Astrocyte of the cerebellum (primary cell): Measurements from ENCODE around the gene IFNAR1.

ENCODE experiments used
- DNase-seq: peaks from one replicate; pipeline ENCODE4 v3.0.0-alpha.2; 2011; ENCODE audit warnings: low read depth
- H3K4me3 ChIP-seq: 2 replicates; pipeline ENCODE4 v1.5.1; 2011; ENCODE audit warnings: mild to moderate bottlenecking, low read depth, low read length, moderate library complexity
- CTCF ChIP-seq: IDR thresholded peaks from 2 replicates; pipeline ENCODE4 v1.5.1; 2012; ENCODE audit warnings: low read length, low read depth, moderate library complexity, mild to moderate bottlenecking; ENCODE audit errors: missing control alignments
- in situ Hi-C: cut with HindIII; loops from 2 replicates; pipeline ENCODE4 v1.10.0; 2017; ENCODE audit warnings: low sequenced_read_pairs

IFNAR1 gene

GRCh38 chr21:33325222-33326067, 675 bp downstream of the IFNAR1 start:
- no peak for TF ChIP-seq CTCF

GRCh38 chr21:33327326-33327725, 2.6 kb downstream of the IFNAR1 start:
- TF ChIP-seq CTCF: no peak
- in situ Hi-C loops: no loop called here
- no peak for DNase-seq
- H3K4me3 ChIP-seq: no peak overlapping the region

More at GRCh38 chr21:33325222-33326067, 675 bp downstream of the IFNAR1 start:
- in situ Hi-C loops: no loop called here
- H3K4me3 ChIP-seq: peak overlapping the region; percentile 97
- DNase-seq: no peak

GRCh38 chr21:33327792-33328433, 3.1 kb downstream of the IFNAR1 start:
- no peak for DNase-seq

GRCh38 chr21:33330726-33331125, 6.0 kb downstream of the IFNAR1 start:
- DNase-seq: no peak
- no peak for TF ChIP-seq CTCF
- in situ Hi-C loops: no loop called here
- H3K4me3 ChIP-seq: no peak overlapping the region

More at GRCh38 chr21:33327792-33328433, 3.1 kb downstream of the IFNAR1 start:
- in situ Hi-C loops: no loop called here
- no peak for TF ChIP-seq CTCF
- H3K4me3 ChIP-seq: no peak overlapping the region

- in situ Hi-C loops: no loop called here
- H3K4me3 ChIP-seq: no peak overlapping the region
- no peak for DNase-seq
- no peak for TF ChIP-seq CTCF
Observed at GRCh38 chr21:33332143-33332542, 7.4 kb downstream of the IFNAR1 start.

- no peak for DNase-seq
- in situ Hi-C loops: no loop called here
- TF ChIP-seq CTCF: no peak
- no peak overlapping the region for H3K4me3 ChIP-seq
Observed at GRCh38 chr21:33334191-33334590, 9.4 kb downstream of the IFNAR1 start.
